H1 (cell line): ENCODE data around the gene CHRNG. TPM values are rescaled to one million over a fixed set of nuclear protein-coding genes. Genes with fewer than 3 reads are reported as not detected.
A peak's percentile ranks its signal among the peaks of the same experiment; 100 is the strongest.

ENCODE experiments used
- CTCF ChIA-PET: fragments of 300-600 bp; sonication (Branson Sonifier 250); formaldehyde crosslinking; loops from one replicate; lab custom pipeline; 2021; ENCODE audit not compliant: partially characterized antibody; lab: Charles Lee
- POLR2A ChIA-PET: fragments of 300-600 bp; sonication (Branson Sonifier 250); formaldehyde crosslinking; loops from one replicate; lab custom pipeline; 2021; ENCODE audit warnings: inconsistent platforms; ENCODE audit not compliant: partially characterized antibody; lab: Charles Lee
- DNase-seq, 2 experiments: peaks; one replicate each; pipeline versions ENCODE4 v3.0.0 to v3.0.0-alpha.2; 2010 to 2022; ENCODE audit warnings: low spot score in 2 of 2, low read depth in 1 of 2, mixed read lengths in 1 of 2
- FAIRE-seq: peaks from 2 replicates; lab custom pipeline; 2011; peaks lifted over from hg19 to GRCh38; lab: Jason Lieb, UNC
- H2AFZ ChIP-seq: 2 replicates; pipeline ENCODE4 v1.8.1; 2012; ENCODE audit warnings: low read length, inconsistent platforms
- H2AK5ac ChIP-seq: 2 replicates; pipeline ENCODE4 v1.6.1; 2013; ENCODE audit warnings: low read depth, low read length
- H2BK120ac ChIP-seq: replicated peaks from 2 replicates; pipeline ENCODE3; 2013; ENCODE audit warnings: low read depth, low read length, inconsistent platforms
- H2BK12ac ChIP-seq: 2 replicates; pipeline ENCODE4 v1.6.1; 2013; ENCODE audit warnings: low read depth, low read length
- H2BK15ac ChIP-seq: 2 replicates; pipeline ENCODE4 v1.6.1; 2013; ENCODE audit warnings: low read length
- H2BK20ac ChIP-seq: 2 replicates; pipeline ENCODE4 v1.6.1; 2013; ENCODE audit warnings: low read length
- H2BK5ac ChIP-seq: 2 replicates; pipeline ENCODE4 v1.6.1; 2013; ENCODE audit warnings: low read depth, low read length
- H3K14ac ChIP-seq: 2 replicates; pipeline ENCODE4 v1.6.1; 2013; ENCODE audit warnings: inconsistent platforms; ENCODE audit not compliant: insufficient read length
- H3K18ac ChIP-seq: 2 replicates; pipeline ENCODE4 v1.6.1; 2013; ENCODE audit warnings: low read length; ENCODE audit errors: extremely low read depth
- H3K23ac ChIP-seq: 2 replicates; pipeline ENCODE4 v1.6.1; 2013; ENCODE audit warnings: inconsistent platforms; ENCODE audit not compliant: insufficient read length
- H3K23me2 ChIP-seq: 2 replicates; pipeline ENCODE4 v1.6.1; 2013; ENCODE audit warnings: low read depth, low read length
- H3K27ac ChIP-seq: 2 replicates; pipeline ENCODE4 v1.6.1; 2011; ENCODE audit warnings: low read depth, low read length, inconsistent platforms
- H3K27me3 ChIP-seq, 4 experiments: replicated peaks in 1 of 4; 1 replicate in 1 of 4; 2 replicates in 3 of 4; pipeline versions ENCODE4 v1.6.1 to v1.8.1; 2011 to 2013; ENCODE audit warnings: low read length in 3 of 4, mild to moderate bottlenecking in 3 of 4, inconsistent platforms in 2 of 4, mixed read lengths in 2 of 4, moderate library complexity in 1 of 4; ENCODE audit not compliant: control insufficient read depth in 3 of 4, insufficient read depth in 3 of 4; ENCODE audit errors: extremely low read depth in 1 of 4
- H3K36me3 ChIP-seq, 4 experiments: 2 replicates each; pipeline versions ENCODE4 v1.6.1 to v1.8.1; 2011 to 2013; ENCODE audit warnings: mild to moderate bottlenecking in 4 of 4, low read length in 3 of 4, moderate library complexity in 2 of 4, control low read depth in 1 of 4, inconsistent platforms in 1 of 4; ENCODE audit not compliant: insufficient read depth in 4 of 4, control insufficient read depth in 2 of 4
- H3K4ac ChIP-seq: replicated peaks from 2 replicates; pipeline ENCODE3; 2013; ENCODE audit warnings: low read length, low read depth, mixed read lengths, inconsistent platforms; ENCODE audit not compliant: insufficient read length
- H3K4me1 ChIP-seq, 4 experiments: replicated peaks in 1 of 4; 1 replicate in 1 of 4; 2 replicates in 3 of 4; pipeline versions ENCODE4 v1.6.1 to v1.8.1; 2011 to 2013; ENCODE audit warnings: low read length in 3 of 4, inconsistent platforms in 2 of 4, mixed read lengths in 1 of 4; ENCODE audit not compliant: insufficient read depth in 4 of 4, control insufficient read depth in 3 of 4
- H3K4me2 ChIP-seq, 2 experiments: 2 replicates each; pipeline versions ENCODE4 v1.6.1 to v1.8.1; 2011 to 2013; ENCODE audit warnings: low read depth in 2 of 2, low read length in 2 of 2, control low read depth in 1 of 2, inconsistent platforms in 1 of 2, mild to moderate bottlenecking in 1 of 2; ENCODE audit not compliant: insufficient read depth in 1 of 2
- H3K4me3 ChIP-seq, 4 experiments: fragments of 200-600, 300-600 bp in 1 of 4; sonication (generic), shearing (Covaris generic), sonication (Bioruptor Twin) in 1 of 4; 2 replicates each; pipeline versions ENCODE4 v1.5.1 to v1.8.1; 2011 to 2016; ENCODE audit warnings: low read length in 4 of 4, low read depth in 3 of 4, control low read depth in 2 of 4, inconsistent platforms in 2 of 4, mild to moderate bottlenecking in 2 of 4, mixed read lengths in 1 of 4, moderate library complexity in 1 of 4; ENCODE audit not compliant: insufficient read depth in 2 of 4; ENCODE audit errors: extremely low read depth in 1 of 4
- H3K56ac ChIP-seq: replicated peaks from 2 replicates; pipeline ENCODE3; 2013; ENCODE audit warnings: low read depth, mild to moderate bottlenecking, mixed read lengths, low read length, inconsistent platforms; ENCODE audit not compliant: insufficient read length
- H3K79me1 ChIP-seq: 2 replicates; pipeline ENCODE4 v1.6.1; 2013; ENCODE audit warnings: low read depth, low read length, control low read depth
- H3K79me2 ChIP-seq, 2 experiments: 2 replicates each; pipeline versions ENCODE4 v1.6.1 to v1.8.1; 2012 to 2013; ENCODE audit warnings: low read length in 2 of 2, mild to moderate bottlenecking in 2 of 2, inconsistent platforms in 1 of 2; ENCODE audit not compliant: insufficient read depth in 2 of 2, control insufficient read depth in 1 of 2
- H3K9ac ChIP-seq, 4 experiments: replicated peaks in 1 of 4; 1 replicate in 1 of 4; 2 replicates in 3 of 4; pipeline versions ENCODE4 v1.6.1 to v1.8.1; 2011 to 2013; ENCODE audit warnings: low read depth in 3 of 4, low read length in 3 of 4, control low read depth in 2 of 4, mild to moderate bottlenecking in 2 of 4, moderate library complexity in 2 of 4, inconsistent platforms in 1 of 4; ENCODE audit errors: extremely low read depth in 1 of 4
- H3K9me3 ChIP-seq, 2 experiments: 2 replicates each; pipeline versions ENCODE4 v1.6.1 to v1.8.1; 2012 to 2013; ENCODE audit warnings: mild to moderate bottlenecking in 2 of 2, moderate library complexity in 2 of 2, control low read depth in 1 of 2, inconsistent platforms in 1 of 2, low read depth in 1 of 2, low read length in 1 of 2, mixed read lengths in 1 of 2; ENCODE audit not compliant: insufficient read depth in 2 of 2
- H4K20me1 ChIP-seq, 2 experiments: replicated peaks in 1 of 2; 2 replicates each; pipeline versions ENCODE3 to v1.8.1; 2011 to 2013; ENCODE audit warnings: inconsistent platforms in 2 of 2, low read length in 2 of 2, mild to moderate bottlenecking in 1 of 2; ENCODE audit not compliant: insufficient read depth in 2 of 2, control insufficient read depth in 1 of 2
- H4K5ac ChIP-seq: 2 replicates; pipeline ENCODE4 v1.6.1; 2013; ENCODE audit warnings: low read length, low read depth, mixed read lengths, inconsistent platforms; ENCODE audit not compliant: insufficient read length
- H4K8ac ChIP-seq: 2 replicates; pipeline ENCODE4 v1.8.0; 2013; ENCODE audit warnings: mild to moderate bottlenecking, moderate library complexity, low read length, inconsistent platforms; ENCODE audit not compliant: insufficient read depth; ENCODE audit errors: extremely low read depth
- H4K91ac ChIP-seq: replicated peaks from 2 replicates; pipeline ENCODE3; 2013; ENCODE audit warnings: low read length, mixed read lengths, inconsistent platforms; ENCODE audit not compliant: insufficient read length
- CEBPB ChIP-seq: IDR thresholded peaks from 2 replicates; pipeline ENCODE4 v1.6.1; 2012; ENCODE audit warnings: low read depth, low read length
- POLR2AphosphoS5 ChIP-seq: IDR thresholded peaks from 2 replicates; pipeline ENCODE4 v1.6.1; 2011; ENCODE audit warnings: low read depth, low read length
- WGBS, 2 experiments: shearing (Covaris generic) in 1 of 2; methylation state at CpG; one replicate each; pipeline versions ENCODE4 v1.1.6 to v1.1.7; 2013 to 2015; ENCODE audit warnings: low lambda C conversion rate in 2 of 2, mixed read lengths in 2 of 2, inconsistent platforms in 1 of 2, low coverage in 1 of 2, missing lambda C conversion rate in 1 of 2; ENCODE audit not compliant: insufficient replicate concordance in 2 of 2, insufficient coverage in 1 of 2, insufficient read length in 1 of 2; ENCODE audit errors: extremely low coverage in 1 of 2, missing lambda C conversion rate in 1 of 2; 5-methylcytosine and 5-hydroxymethylcytosine counted together
- polyA plus RNA-seq, 7 experiments: library from polyadenylated mRNA; depleted of rRNA in 3 of 7; stranded (reverse) in 5 of 7; unstranded in 2 of 7; fragments of >200 nt in 5 of 7; fragments of 200-250 nt in 2 of 7; gene quantifications; 1 replicate in 5 of 7; 2 replicates in 1 of 7; 4 replicates in 1 of 7; pipeline versions ENCODE4 v1.2.1 to v1.2.3, GENCODE V29; 2011 to 2013; ENCODE audit warnings: missing spikeins in 2 of 7, mixed read lengths in 2 of 7
- total RNA-seq: library from RNA; stranded (reverse); fragmentation: NEBNext Ultra II Directional; extraction: Animal tissue kit (Norgen Biotek cat#: 25700); gene quantifications from 2 replicates; pipeline ENCODE4 v1.2.1, GENCODE V29; 2021

CHRNG gene
- total and polyA plus RNA-seq, 2 of the 8 experiments (the other 6 are each of a cell fraction or from before 2014, with no cell fraction given), result 0.05 TPM; not detected in 1

DNA sequence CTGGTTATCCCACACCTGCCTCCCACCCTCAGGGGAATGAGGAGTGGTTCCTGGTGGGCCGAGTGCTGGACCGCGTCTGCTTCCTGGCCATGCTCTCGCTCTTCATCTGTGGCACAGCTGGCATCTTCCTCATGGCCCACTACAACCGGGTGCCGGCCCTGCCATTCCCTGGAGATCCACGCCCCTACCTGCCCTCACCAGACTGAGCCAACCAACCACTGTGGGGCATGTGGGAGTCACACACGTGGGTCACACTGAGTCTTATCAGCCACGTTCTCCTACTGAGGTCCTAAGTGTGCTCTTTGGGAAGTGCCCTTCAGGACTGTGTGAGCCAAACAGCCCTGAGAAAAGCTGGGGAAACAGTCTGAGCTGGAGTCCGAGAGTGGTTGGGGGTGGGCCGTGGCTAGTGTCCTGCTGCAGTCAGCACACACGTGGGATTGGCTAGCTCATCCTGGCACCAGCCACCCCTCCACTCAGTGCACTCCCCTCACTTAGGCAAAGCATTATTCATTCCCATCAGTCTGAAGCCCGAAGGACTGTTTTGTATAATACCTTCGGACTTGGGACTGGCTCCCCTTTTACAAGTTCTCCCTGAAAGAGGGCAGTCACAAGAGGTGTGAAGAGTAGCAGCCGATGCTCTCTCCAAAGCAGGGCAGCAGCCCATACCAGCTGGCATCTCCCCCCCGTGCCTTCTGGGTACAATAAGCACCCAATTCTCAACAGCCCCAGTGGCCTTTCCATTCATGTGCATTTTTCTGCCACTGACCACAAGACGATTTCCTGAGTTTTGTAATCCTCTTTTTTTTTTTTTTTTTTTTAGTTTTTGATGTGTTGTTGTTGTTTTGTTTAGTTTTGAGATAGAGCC lies 6.3 kb downstream of the CHRNG start:
- no peak overlapping the region for H2BK5ac ChIP-seq
- H3K56ac ChIP-seq, result no peak overlapping the region
- ChIA-PET CTCF (interaction anchor here (0.7 to 3.8 kb wide), 7 partner anchors 9 to 183 kb away, joined by 3 to 23 read pairs (median 3); no protein-coding TSS in a partner anchor), POLR2A (interaction anchor here (2.8 kb wide), 1 partner anchor 12 kb away, joined by 12 read pairs; no protein-coding TSS in a partner anchor)
- FAIRE-seq (no peak), DNase-seq (peak in 1 of 2 experiments; percentile 30)
- H3K18ac ChIP-seq, result no peak overlapping the region
- H2BK12ac ChIP-seq, result 0 out of 2 replicates have a peak overlapping the region, but pooled peaks have one; percentile 17
- H4K8ac ChIP-seq, result peak overlapping the region; percentile 62
- H3K27ac ChIP-seq, result no peak overlapping the region
- no peak overlapping the region for H3K4me3 ChIP-seq
- H3K23ac ChIP-seq, result no peak overlapping the region
- peaks cover 4 to 9% of the 10 kb centered on the region in 2 experiments for H4K20me1 ChIP-seq
- H3K9ac ChIP-seq, result no peak overlapping the region
- H4K91ac ChIP-seq, result no peak overlapping the region
- H2BK120ac ChIP-seq, result no peak overlapping the region
- no peak overlapping the region for H3K4me2 ChIP-seq
- H4K5ac ChIP-seq, result no peak overlapping the region
- no peak overlapping the region for H3K4ac ChIP-seq
- H3K14ac ChIP-seq, result no peak overlapping the region
- H3K9me3 ChIP-seq, result no peaks in the 10 kb centered on the region
- H2AK5ac ChIP-seq, result no peak overlapping the region
- WGBS, 2 experiments, result 90% methylated on average over 17 of the region's 17 CpGs; no CpG with 5 or more reads in 1 of the 2 experiments
- H3K23me2 ChIP-seq, result peaks cover 5% of the 10 kb centered on the region; the same call in 1 of the 2 replicates
- H3K79me1 ChIP-seq, result peaks cover 5% of the 10 kb centered on the region; the same call in 1 of the 2 replicates
- no peak overlapping the region for H2AFZ ChIP-seq
- H3K79me2 ChIP-seq, result peaks cover 0 to 24% of the 10 kb centered on the region in 2 experiments; a peak in 2 of 4 replicates
- TF ChIP-seq POLR2AphosphoS5 (0 out of 2 replicates have a peak, but pooled peaks have one; percentile 26), CEBPB (no peak)
- H2BK20ac ChIP-seq, result no peak overlapping the region
- H3K4me1 ChIP-seq, result no peaks in the 10 kb centered on the region
- H3K27me3 ChIP-seq, result no peaks in the 10 kb centered on the region
- peaks cover 0 to 9% (median under 1%) of the 10 kb centered on the region in 4 experiments; a peak in 2 of 8 replicates for H3K36me3 ChIP-seq
- H2BK15ac ChIP-seq, result no peak overlapping the region
